ENCODE data around the gene SLC30A4. TPM values are rescaled to one million over a fixed set of nuclear protein-coding genes. Genes with fewer than 3 reads are reported as not detected.

Gene SLC30A4
- total RNA-seq, 1 donor from 2014 or later = 4.2 TPM

DNA sequence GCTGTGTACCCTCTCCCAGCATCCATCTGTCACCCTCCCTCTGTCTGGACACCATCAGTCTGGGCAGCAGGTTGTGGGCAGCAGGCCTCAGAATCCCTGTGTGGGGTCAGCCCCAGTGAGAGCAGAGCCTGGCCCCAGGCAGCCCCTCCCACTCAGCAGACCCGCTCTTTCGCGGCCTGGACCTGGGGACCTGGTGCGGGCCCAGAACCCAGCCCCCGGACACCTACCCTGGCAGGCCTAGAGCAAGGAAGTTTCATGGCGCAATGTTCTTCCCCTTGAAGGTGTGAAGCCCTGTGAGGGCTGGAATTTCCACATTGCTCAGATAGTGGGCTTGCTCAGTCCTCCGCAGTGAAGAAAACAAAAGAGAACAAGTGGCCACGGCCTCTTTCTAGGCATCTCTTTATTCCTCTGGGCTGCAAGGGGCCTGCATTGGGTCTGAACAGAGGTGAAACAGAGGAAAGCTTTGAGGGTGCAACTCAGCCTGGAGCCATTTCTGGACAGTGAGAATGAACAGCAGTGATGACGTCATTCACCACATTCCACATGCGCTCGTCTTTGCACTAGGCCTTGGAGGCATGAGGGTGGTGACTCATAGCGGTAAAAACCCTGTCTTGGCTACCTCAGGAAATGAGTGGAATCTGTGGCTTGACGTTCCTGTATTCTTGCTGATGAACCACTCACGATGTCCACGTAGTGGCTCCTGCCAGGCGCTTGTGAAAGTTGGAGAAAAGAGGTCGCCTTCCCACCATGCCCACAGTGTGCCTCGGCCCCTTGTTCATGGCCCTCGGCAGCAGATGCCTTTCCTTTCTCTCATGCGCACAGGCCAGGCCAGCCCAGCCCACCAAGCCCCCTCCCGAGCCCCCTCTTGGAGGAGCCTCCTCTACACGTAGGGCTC lies 66.1 kb downstream of the SLC30A4 start:
- TF ChIP-seq CTCF (IDR thresholded peaks at IDR 0.05; ENCODE audit: insufficient read depth, low read length, poor library complexity, severe bottlenecking) = no peak
- H3K4me3 ChIP-seq (ENCODE audit: low read depth, low read length) = no peak overlapping the region
- peak; percentile 96 for DNase-seq (ENCODE audit: low read depth)

GRCh38 chr15:45454814-45455213 lies 67.7 kb downstream of the SLC30A4 start:
- peak; percentile 2 for TF ChIP-seq CTCF (IDR thresholded peaks at IDR 0.05; ENCODE audit: insufficient read depth, low read length, poor library complexity, severe bottlenecking)
- no peaks in the 10 kb centered on the region for H3K27me3 ChIP-seq (ENCODE audit: control insufficient read depth, insufficient read depth, low read length)
- DNase-seq (ENCODE audit: low read depth) = peak; percentile 78
- no peaks in the 10 kb centered on the region for H3K36me3 ChIP-seq (ENCODE audit: control insufficient read depth, insufficient read depth, low read length)
- no peak overlapping the region for H3K4me3 ChIP-seq (ENCODE audit: low read depth, low read length)

More for the DNA sequence above, 66.1 kb downstream of the SLC30A4 start:
- H3K36me3 ChIP-seq (ENCODE audit: control insufficient read depth, insufficient read depth, low read length) = no peaks in the 10 kb centered on the region
- H3K27me3 ChIP-seq (ENCODE audit: control insufficient read depth, insufficient read depth, low read length) = no peaks in the 10 kb centered on the region

GRCh38 chr15:45451265-45451664 lies 71.3 kb downstream of the SLC30A4 start:
- no peak for DNase-seq (ENCODE audit: low read depth)
- Histone ChIP-seq H3K36me3 (ENCODE audit: control insufficient read depth, insufficient read depth, low read length) (no peaks in the 10 kb centered on the region), H3K4me3 (ENCODE audit: low read depth, low read length) (no peak overlapping the region), H3K27me3 (ENCODE audit: control insufficient read depth, insufficient read depth, low read length) (no peaks in the 10 kb centered on the region)
- no peak for TF ChIP-seq CTCF (IDR thresholded peaks at IDR 0.05; ENCODE audit: insufficient read depth, low read length, poor library complexity, severe bottlenecking)

- DNase-seq (ENCODE audit: low read depth) = no peak
- H3K36me3 ChIP-seq (ENCODE audit: control insufficient read depth, insufficient read depth, low read length) = no peaks in the 10 kb centered on the region
- no peaks in the 10 kb centered on the region for H3K27me3 ChIP-seq (ENCODE audit: control insufficient read depth, insufficient read depth, low read length)
- no peak overlapping the region for H3K4me3 ChIP-seq (ENCODE audit: low read depth, low read length)
- TF ChIP-seq CTCF (IDR thresholded peaks at IDR 0.05; ENCODE audit: insufficient read depth, low read length, poor library complexity, severe bottlenecking) = no peak
These were observed 72.4 kb downstream of the SLC30A4 start for GRCh38 chr15:45449916-45450867.

DNA sequence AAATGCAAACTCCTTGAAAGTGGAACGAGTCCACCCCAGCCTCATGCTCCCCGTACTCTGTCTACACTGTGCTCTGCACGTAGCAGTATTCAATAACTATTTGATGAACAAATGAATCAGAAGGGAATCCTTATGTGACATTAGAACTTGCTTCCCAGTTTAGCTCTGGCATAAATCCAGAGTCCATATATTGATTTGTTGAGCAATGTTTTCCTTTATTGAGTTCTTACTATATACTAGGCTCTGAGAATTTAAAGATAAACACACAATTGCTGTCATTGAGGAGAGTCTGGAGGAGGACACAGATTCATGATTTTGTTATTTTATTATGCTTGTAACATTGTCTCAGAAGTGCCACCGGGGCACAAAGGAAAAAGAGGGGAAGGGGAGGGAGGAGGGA lies 73.2 kb downstream of the SLC30A4 start:
- no peak overlapping the region for H3K4me3 ChIP-seq (ENCODE audit: low read depth, low read length)
- no peak for TF ChIP-seq CTCF (IDR thresholded peaks at IDR 0.05; ENCODE audit: insufficient read depth, low read length, poor library complexity, severe bottlenecking)
- H3K27me3 ChIP-seq (ENCODE audit: control insufficient read depth, insufficient read depth, low read length) = no peaks in the 10 kb centered on the region
- no peaks in the 10 kb centered on the region for H3K36me3 ChIP-seq (ENCODE audit: control insufficient read depth, insufficient read depth, low read length)
- DNase-seq (ENCODE audit: low read depth) = no peak
